NCI-H2107 treated with DMSO at 0.1 percent for 48 hours (cell line): Measurements from ENCODE around the gene MPC1L.
"Not testable (repeated sequence)": the region's sequence is repeated elsewhere in the genome, so short reads cannot be mapped to it uniquely, and the experiment has no call there.

Source experiments
- DNase-seq: peaks from one replicate; lab custom pipeline; 2025; ENCODE audit not compliant: unreplicated experiment; lab: John Stamatoyannopoulos, UW

The MPC1L gene

DNA sequence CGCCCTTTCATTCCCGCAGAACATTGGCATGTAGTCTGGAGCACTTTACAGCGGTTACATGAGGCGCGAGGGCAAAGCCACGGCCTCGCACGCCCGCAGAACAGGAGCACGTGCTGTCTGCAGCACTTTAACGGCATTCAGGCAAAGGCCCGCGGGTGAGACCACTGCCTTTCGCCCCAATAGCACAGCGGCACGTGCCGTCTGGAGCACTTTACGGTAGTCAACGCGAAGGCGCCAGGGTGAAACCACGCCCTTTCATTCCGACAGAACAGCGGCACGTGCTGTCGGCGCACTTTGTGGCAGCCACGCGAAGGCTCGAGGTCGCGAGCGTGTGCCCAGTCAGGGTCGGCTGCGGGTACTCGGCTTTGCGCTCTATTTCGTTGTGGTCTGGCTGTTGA, at the start of gene MPC1L:
TSS of gene MPC1L (plus strand) at position 290 of the 398 bp plus-strand sequence. CDS start 138 bp downstream, outside the sequence.
- DNase-seq: no peak

- DNase-seq: no peak
Measured at GRCh38 chrX:40573763-40574162, 49.5 kb upstream of the MPC1L start.

- not testable (repeated sequence) for DNase-seq
Measured at GRCh38 chrX:40575411-40575810, 47.8 kb upstream of the MPC1L start.

- no peak for DNase-seq
Measured at GRCh38 chrX:40576291-40576690, 46.9 kb upstream of the MPC1L start.

- DNase-seq: no peak
Measured at GRCh38 chrX:40578039-40578695, 45.1 kb upstream of the MPC1L start.

- no peak for DNase-seq
Measured at GRCh38 chrX:40579141-40579540, 44.1 kb upstream of the MPC1L start.

- no peak for DNase-seq
Measured at GRCh38 chrX:40579900-40580536, 43.2 kb upstream of the MPC1L start.

DNA sequence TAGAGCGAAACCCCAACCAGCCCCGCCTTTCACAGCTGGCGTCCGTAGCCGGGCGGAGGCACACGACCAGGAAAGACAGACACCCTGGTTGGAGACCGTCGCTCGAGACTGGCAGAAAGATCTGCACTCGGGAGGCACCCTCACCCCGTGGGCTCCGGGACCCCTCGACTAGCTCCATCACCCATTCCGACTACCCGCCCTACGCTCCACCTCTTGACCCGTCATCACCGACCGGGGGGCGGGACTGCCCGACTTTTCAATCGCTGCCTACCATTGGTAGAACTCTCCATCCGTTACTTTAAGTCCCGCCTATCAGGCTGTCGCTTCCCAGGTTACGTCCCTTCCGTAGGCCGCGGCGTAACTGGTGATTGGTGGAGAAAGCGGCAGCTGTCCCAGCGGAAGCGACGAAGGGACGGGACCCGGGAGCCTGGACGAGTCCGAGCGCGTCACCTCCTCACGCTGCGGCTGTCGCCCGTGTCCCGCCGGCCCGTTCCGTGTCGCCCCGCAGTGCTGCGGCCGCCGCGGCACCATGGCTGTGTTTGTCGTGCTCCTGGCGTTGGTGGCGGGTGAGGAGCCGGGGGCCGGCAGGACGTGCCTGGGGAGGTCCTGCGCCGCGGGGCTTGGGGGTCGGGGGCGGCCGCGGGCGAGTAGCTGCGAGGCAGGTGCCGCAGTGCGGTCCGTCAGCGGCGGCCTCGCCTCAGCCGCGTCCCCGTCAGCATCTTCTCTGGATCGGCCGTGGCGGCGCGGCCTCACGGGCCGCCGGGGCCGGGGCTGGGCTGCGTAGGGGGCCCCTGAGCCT, 42.5 kb upstream of the MPC1L start, which contains the start of gene ATP6AP2:
TSS of gene ATP6AP2 (plus strand) at position 434 of the 799 bp plus-strand sequence. CDS start at position 530, 96 bp downstream.
- DNase-seq: peak; percentile 95

DNA sequence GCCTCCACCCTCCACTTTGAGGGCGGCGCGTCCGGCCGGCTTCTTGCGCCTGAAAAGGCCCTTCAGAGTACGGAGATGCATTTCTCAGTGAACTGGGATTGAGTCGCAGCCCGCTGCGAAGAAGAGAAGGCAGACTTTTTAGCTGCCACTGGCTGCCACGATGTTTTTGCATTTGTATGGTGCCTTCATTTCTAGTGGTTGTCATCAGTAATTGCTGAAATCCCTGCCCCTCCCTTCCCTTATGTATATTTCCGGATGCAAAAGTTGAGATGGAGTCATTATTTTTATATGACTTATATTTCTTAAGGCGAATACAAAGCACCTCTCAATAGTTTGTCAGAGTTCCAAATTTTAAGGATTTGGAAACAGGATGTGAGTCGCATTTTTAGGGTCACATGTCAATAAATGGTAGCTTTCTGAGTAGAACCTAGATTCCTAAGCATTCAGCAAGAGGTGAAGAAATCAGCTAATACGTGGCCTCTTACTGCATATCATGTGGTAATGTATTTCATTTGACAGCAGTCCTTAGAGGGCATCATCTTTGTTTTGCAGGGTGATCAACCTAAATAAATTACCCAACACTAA, 41.8 kb upstream of the MPC1L start:
- DNase-seq: no peak

- not testable (repeated sequence) for DNase-seq
Measured at GRCh38 chrX:40582178-40582577, 41.0 kb upstream of the MPC1L start.

DNA sequence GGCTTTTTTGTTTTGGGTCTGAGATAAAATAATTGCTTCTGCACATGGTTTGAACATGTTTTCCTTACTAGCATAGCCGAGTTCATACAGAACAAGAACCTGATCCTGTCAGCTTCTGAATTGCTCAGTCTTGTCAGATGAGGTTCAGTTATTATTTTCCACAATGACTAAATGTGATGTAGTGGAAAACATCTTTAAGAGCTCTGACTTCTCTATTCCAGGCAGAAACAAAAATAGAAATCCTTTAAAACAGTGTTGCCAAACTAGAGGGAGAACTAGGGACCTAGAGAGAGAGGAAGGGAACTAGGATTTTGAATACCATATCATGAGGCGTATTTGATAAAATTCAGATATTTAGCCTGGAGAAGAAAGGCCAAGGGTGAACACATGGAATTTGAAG, 40.4 kb upstream of the MPC1L start:
- no peak for DNase-seq

GRCh38 chrX:40587623-40588022, 35.6 kb upstream of the MPC1L start:
- DNase-seq: not testable (repeated sequence)

DNA sequence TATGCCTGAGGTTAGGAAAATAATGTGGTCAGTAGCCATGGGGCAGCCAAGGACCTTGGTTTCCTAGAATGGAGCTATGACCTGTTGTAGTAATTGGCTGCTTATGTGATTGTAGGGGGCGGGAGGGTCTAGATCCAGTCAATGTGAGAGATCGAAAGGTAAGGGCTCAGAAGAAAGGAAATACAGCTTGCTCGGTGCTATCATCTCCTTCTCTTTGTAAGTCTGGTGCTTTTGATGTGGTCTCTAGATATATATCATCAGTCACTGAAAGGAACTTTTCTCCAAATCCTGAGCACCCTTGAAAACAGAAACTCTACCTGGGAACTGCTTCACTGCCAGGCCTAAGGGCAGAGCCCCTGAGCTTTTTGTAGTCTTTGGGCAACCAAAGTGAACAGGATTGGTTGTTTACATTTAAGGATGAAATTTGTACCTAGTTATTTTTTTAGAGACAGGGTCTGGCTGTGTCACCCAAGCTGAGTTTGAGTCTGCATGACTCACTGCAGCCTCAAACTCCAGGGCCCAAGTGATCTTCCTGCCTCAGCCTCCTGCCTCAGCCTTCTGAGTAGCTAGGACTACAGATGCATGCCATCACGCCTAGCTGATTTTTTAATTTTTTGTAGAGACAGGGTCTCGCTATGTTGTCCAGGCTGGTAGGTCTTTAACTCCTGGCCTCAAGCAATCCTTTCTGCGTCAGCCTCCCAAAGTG, 33.5 kb upstream of the MPC1L start:
- DNase-seq: not testable (repeated sequence)

DNA sequence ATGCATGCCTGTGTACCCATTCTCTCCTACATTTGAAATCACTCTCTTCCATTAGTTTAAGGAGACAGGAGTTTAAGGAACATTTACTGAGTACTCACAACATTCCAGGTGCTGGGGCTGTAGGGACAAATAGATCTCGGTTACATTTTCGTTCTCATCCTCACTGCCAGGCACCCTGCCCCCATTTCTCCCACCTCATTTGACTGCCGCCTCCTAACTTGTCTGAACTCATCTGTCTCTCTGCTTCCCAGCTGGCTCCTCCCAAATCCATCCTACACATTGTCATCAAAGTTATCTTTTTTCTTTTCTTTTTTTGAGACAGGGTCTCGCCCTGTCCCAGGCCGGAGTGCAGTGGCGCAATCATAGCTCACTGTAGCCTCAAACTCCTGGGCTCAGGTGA, 19.8 kb upstream of the MPC1L start:
- no peak for DNase-seq

GRCh38 chrX:40607381-40607780, 15.8 kb upstream of the MPC1L start:
- DNase-seq: no peak

DNA sequence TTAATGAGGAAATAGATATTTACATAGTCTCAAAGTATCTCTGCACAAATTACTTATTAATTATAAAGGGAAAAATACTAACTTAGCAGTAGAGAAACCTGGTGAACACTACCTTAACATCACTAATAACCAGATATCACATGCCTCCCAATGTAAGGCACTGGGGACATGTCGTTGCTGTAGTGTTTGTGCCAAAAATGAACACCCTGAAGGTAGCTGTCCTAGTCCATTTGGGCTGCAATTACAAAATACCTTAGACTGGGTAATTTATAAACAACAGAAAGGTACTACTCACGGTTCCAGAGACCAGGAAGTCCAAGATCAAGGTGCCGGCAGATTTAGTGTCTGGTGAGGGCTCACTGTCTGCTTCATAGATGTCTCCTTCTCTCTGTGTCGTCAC, 10.7 kb upstream of the MPC1L start:
- no peak for DNase-seq

DNA sequence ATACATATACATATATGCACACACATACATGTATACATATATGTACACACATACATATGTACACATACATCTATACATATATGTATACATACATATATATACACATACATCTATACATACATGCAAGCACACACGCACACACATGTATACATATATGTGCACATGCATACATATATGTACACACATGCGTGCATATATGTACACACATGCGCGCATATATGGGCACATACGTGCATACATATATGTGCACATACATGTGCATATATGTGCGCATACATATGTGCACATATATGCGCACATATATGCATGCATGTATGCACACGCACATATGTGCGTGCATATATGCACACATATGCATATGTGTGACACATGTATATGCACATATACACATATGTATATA, 7.3 kb upstream of the MPC1L start:
- no peak for DNase-seq

- no peak for DNase-seq
Measured at GRCh38 chrX:40617566-40617965, 5.7 kb upstream of the MPC1L start.

GRCh38 chrX:40622479-40623138, 619 bp upstream of the MPC1L start:
- no peak for DNase-seq

- no peak for DNase-seq
Measured at GRCh38 chrX:40623665-40624064, 437 bp downstream of the MPC1L start.
